COR-L47 (cell line): ENCODE data around the gene PACRG.

Experiments used
- DNase-seq: peaks from one replicate; lab custom pipeline; 2025; lab: John Stamatoyannopoulos, UW

PACRG gene

GRCh38 chr6:162864911-162865310 is 137.1 kb downstream of the PACRG start:
- no peak for DNase-seq

GRCh38 chr6:162866656-162867055 is 138.9 kb downstream of the PACRG start:
- no peak for DNase-seq

- DNase-seq, result no peak
Measured at GRCh38 chr6:162868397-162868796, 140.6 kb downstream of the PACRG start.

GRCh38 chr6:162871966-162872365 is 144.2 kb downstream of the PACRG start:
- no peak for DNase-seq

- DNase-seq, result no peak
Measured at GRCh38 chr6:162873537-162873936, 145.8 kb downstream of the PACRG start.

GRCh38 chr6:162875070-162875469 is 147.3 kb downstream of the PACRG start:
- DNase-seq, result no peak

- no peak for DNase-seq
Measured at GRCh38 chr6:162882801-162883481, 155.2 kb downstream of the PACRG start.

GRCh38 chr6:162887981-162888689 is 160.4 kb downstream of the PACRG start:
- no peak for DNase-seq

GRCh38 chr6:162889303-162889702 is 161.5 kb downstream of the PACRG start:
- no peak for DNase-seq

- no peak for DNase-seq
Measured at GRCh38 chr6:162898011-162898410, 170.2 kb downstream of the PACRG start.

GRCh38 chr6:162899148-162899547 is 171.4 kb downstream of the PACRG start:
- no peak for DNase-seq

- no peak for DNase-seq
Measured at GRCh38 chr6:162900503-162900902, 172.7 kb downstream of the PACRG start.

- DNase-seq, result no peak
Measured at GRCh38 chr6:162904069-162904663, 176.4 kb downstream of the PACRG start.

GRCh38 chr6:162906479-162906878 is 178.7 kb downstream of the PACRG start:
- no peak for DNase-seq

- DNase-seq, result no peak
Measured at GRCh38 chr6:162907876-162908481, 180.2 kb downstream of the PACRG start.

- DNase-seq, result no peak
Measured at GRCh38 chr6:162913206-162913605, 185.4 kb downstream of the PACRG start.

GRCh38 chr6:162917506-162917905 is 189.7 kb downstream of the PACRG start:
- no peak for DNase-seq

- DNase-seq, result no peak
Measured at GRCh38 chr6:162921062-162921461, 193.3 kb downstream of the PACRG start.

GRCh38 chr6:162921510-162922040 is 193.8 kb downstream of the PACRG start:
- no peak for DNase-seq

GRCh38 chr6:162922563-162923166 is 194.9 kb downstream of the PACRG start:
- no peak for DNase-seq

GRCh38 chr6:162934844-162935243 is 207.1 kb downstream of the PACRG start:
- no peak for DNase-seq

- no peak for DNase-seq
Measured at GRCh38 chr6:162940426-162940825, 212.7 kb downstream of the PACRG start.
